H1 (cell line): ENCODE measurements around the gene ZNF548. TPM values are rescaled to one million over a fixed set of nuclear protein-coding genes. Genes with fewer than 3 reads are reported as not detected.

Source experiments
- CTCF ChIA-PET: fragments of 300-600 bp; sonication (Branson Sonifier 250); formaldehyde crosslinking; loops from one replicate; lab custom pipeline; 2021; ENCODE audit not compliant: partially characterized antibody; lab: Charles Lee
- POLR2A ChIA-PET: fragments of 300-600 bp; sonication (Branson Sonifier 250); formaldehyde crosslinking; loops from one replicate; lab custom pipeline; 2021; ENCODE audit warnings: inconsistent platforms; ENCODE audit not compliant: partially characterized antibody; lab: Charles Lee
- DNase-seq, 2 experiments: peaks; one replicate each; pipeline versions ENCODE4 v3.0.0 to v3.0.0-alpha.2; 2010 to 2022; ENCODE audit warnings: low spot score in 2 of 2, low read depth in 1 of 2, mixed read lengths in 1 of 2
- FAIRE-seq: peaks from 2 replicates; lab custom pipeline; 2011; peaks lifted over from hg19 to GRCh38; lab: Jason Lieb, UNC
- H2AFZ ChIP-seq: 2 replicates; pipeline ENCODE4 v1.8.1; 2012; ENCODE audit warnings: low read length, inconsistent platforms
- H2AK5ac ChIP-seq: 2 replicates; pipeline ENCODE4 v1.6.1; 2013; ENCODE audit warnings: low read depth, low read length
- H2BK120ac ChIP-seq: replicated peaks from 2 replicates; pipeline ENCODE3; 2013; ENCODE audit warnings: low read depth, low read length, inconsistent platforms
- H2BK12ac ChIP-seq: 2 replicates; pipeline ENCODE4 v1.6.1; 2013; ENCODE audit warnings: low read depth, low read length
- H2BK15ac ChIP-seq: 2 replicates; pipeline ENCODE4 v1.6.1; 2013; ENCODE audit warnings: low read length
- H2BK20ac ChIP-seq: 2 replicates; pipeline ENCODE4 v1.6.1; 2013; ENCODE audit warnings: low read length
- H2BK5ac ChIP-seq: 2 replicates; pipeline ENCODE4 v1.6.1; 2013; ENCODE audit warnings: low read depth, low read length
- H3K14ac ChIP-seq: 2 replicates; pipeline ENCODE4 v1.6.1; 2013; ENCODE audit warnings: inconsistent platforms; ENCODE audit not compliant: insufficient read length
- H3K18ac ChIP-seq: 2 replicates; pipeline ENCODE4 v1.6.1; 2013; ENCODE audit warnings: low read length; ENCODE audit errors: extremely low read depth
- H3K23ac ChIP-seq: 2 replicates; pipeline ENCODE4 v1.6.1; 2013; ENCODE audit warnings: inconsistent platforms; ENCODE audit not compliant: insufficient read length
- H3K23me2 ChIP-seq: 2 replicates; pipeline ENCODE4 v1.6.1; 2013; ENCODE audit warnings: low read depth, low read length
- H3K27ac ChIP-seq: 2 replicates; pipeline ENCODE4 v1.6.1; 2011; ENCODE audit warnings: low read depth, low read length, inconsistent platforms
- H3K27me3 ChIP-seq, 4 experiments: replicated peaks in 1 of 4; 1 replicate in 1 of 4; 2 replicates in 3 of 4; pipeline versions ENCODE4 v1.6.1 to v1.8.1; 2011 to 2013; ENCODE audit warnings: low read length in 3 of 4, mild to moderate bottlenecking in 3 of 4, inconsistent platforms in 2 of 4, mixed read lengths in 2 of 4, moderate library complexity in 1 of 4; ENCODE audit not compliant: control insufficient read depth in 3 of 4, insufficient read depth in 3 of 4; ENCODE audit errors: extremely low read depth in 1 of 4
- H3K36me3 ChIP-seq, 4 experiments: 2 replicates each; pipeline versions ENCODE4 v1.6.1 to v1.8.1; 2011 to 2013; ENCODE audit warnings: mild to moderate bottlenecking in 4 of 4, low read length in 3 of 4, moderate library complexity in 2 of 4, control low read depth in 1 of 4, inconsistent platforms in 1 of 4; ENCODE audit not compliant: insufficient read depth in 4 of 4, control insufficient read depth in 2 of 4
- H3K4ac ChIP-seq: replicated peaks from 2 replicates; pipeline ENCODE3; 2013; ENCODE audit warnings: low read length, low read depth, mixed read lengths, inconsistent platforms; ENCODE audit not compliant: insufficient read length
- H3K4me1 ChIP-seq, 4 experiments: replicated peaks in 1 of 4; 1 replicate in 1 of 4; 2 replicates in 3 of 4; pipeline versions ENCODE4 v1.6.1 to v1.8.1; 2011 to 2013; ENCODE audit warnings: low read length in 3 of 4, inconsistent platforms in 2 of 4, mixed read lengths in 1 of 4; ENCODE audit not compliant: insufficient read depth in 4 of 4, control insufficient read depth in 3 of 4
- H3K4me2 ChIP-seq, 2 experiments: 2 replicates each; pipeline versions ENCODE4 v1.6.1 to v1.8.1; 2011 to 2013; ENCODE audit warnings: low read depth in 2 of 2, low read length in 2 of 2, control low read depth in 1 of 2, inconsistent platforms in 1 of 2, mild to moderate bottlenecking in 1 of 2; ENCODE audit not compliant: insufficient read depth in 1 of 2
- H3K4me3 ChIP-seq, 4 experiments: fragments of 200-600, 300-600 bp in 1 of 4; sonication (generic), shearing (Covaris generic), sonication (Bioruptor Twin) in 1 of 4; 2 replicates each; pipeline versions ENCODE4 v1.5.1 to v1.8.1; 2011 to 2016; ENCODE audit warnings: low read length in 4 of 4, low read depth in 3 of 4, control low read depth in 2 of 4, inconsistent platforms in 2 of 4, mild to moderate bottlenecking in 2 of 4, mixed read lengths in 1 of 4, moderate library complexity in 1 of 4; ENCODE audit not compliant: insufficient read depth in 2 of 4; ENCODE audit errors: extremely low read depth in 1 of 4
- H3K56ac ChIP-seq: replicated peaks from 2 replicates; pipeline ENCODE3; 2013; ENCODE audit warnings: low read depth, mild to moderate bottlenecking, mixed read lengths, low read length, inconsistent platforms; ENCODE audit not compliant: insufficient read length
- H3K79me1 ChIP-seq: 2 replicates; pipeline ENCODE4 v1.6.1; 2013; ENCODE audit warnings: low read depth, low read length, control low read depth
- H3K79me2 ChIP-seq, 2 experiments: 2 replicates each; pipeline versions ENCODE4 v1.6.1 to v1.8.1; 2012 to 2013; ENCODE audit warnings: low read length in 2 of 2, mild to moderate bottlenecking in 2 of 2, inconsistent platforms in 1 of 2; ENCODE audit not compliant: insufficient read depth in 2 of 2, control insufficient read depth in 1 of 2
- H3K9ac ChIP-seq, 4 experiments: replicated peaks in 1 of 4; 1 replicate in 1 of 4; 2 replicates in 3 of 4; pipeline versions ENCODE4 v1.6.1 to v1.8.1; 2011 to 2013; ENCODE audit warnings: low read depth in 3 of 4, low read length in 3 of 4, control low read depth in 2 of 4, mild to moderate bottlenecking in 2 of 4, moderate library complexity in 2 of 4, inconsistent platforms in 1 of 4; ENCODE audit errors: extremely low read depth in 1 of 4
- H3K9me3 ChIP-seq, 2 experiments: 2 replicates each; pipeline versions ENCODE4 v1.6.1 to v1.8.1; 2012 to 2013; ENCODE audit warnings: mild to moderate bottlenecking in 2 of 2, moderate library complexity in 2 of 2, control low read depth in 1 of 2, inconsistent platforms in 1 of 2, low read depth in 1 of 2, low read length in 1 of 2, mixed read lengths in 1 of 2; ENCODE audit not compliant: insufficient read depth in 2 of 2
- H4K20me1 ChIP-seq, 2 experiments: replicated peaks in 1 of 2; 2 replicates each; pipeline versions ENCODE3 to v1.8.1; 2011 to 2013; ENCODE audit warnings: inconsistent platforms in 2 of 2, low read length in 2 of 2, mild to moderate bottlenecking in 1 of 2; ENCODE audit not compliant: insufficient read depth in 2 of 2, control insufficient read depth in 1 of 2
- H4K5ac ChIP-seq: 2 replicates; pipeline ENCODE4 v1.6.1; 2013; ENCODE audit warnings: low read length, low read depth, mixed read lengths, inconsistent platforms; ENCODE audit not compliant: insufficient read length
- H4K8ac ChIP-seq: 2 replicates; pipeline ENCODE4 v1.8.0; 2013; ENCODE audit warnings: mild to moderate bottlenecking, moderate library complexity, low read length, inconsistent platforms; ENCODE audit not compliant: insufficient read depth; ENCODE audit errors: extremely low read depth
- H4K91ac ChIP-seq: replicated peaks from 2 replicates; pipeline ENCODE3; 2013; ENCODE audit warnings: low read length, mixed read lengths, inconsistent platforms; ENCODE audit not compliant: insufficient read length
- CBX8 ChIP-seq: fragments of 300-800, 300-1000 bp; sonication (generic); IDR thresholded peaks from 2 replicates; pipeline ENCODE4 v1.7.1; 2016; ENCODE audit warnings: low read depth, low read length, borderline replicate concordance
- CEBPB ChIP-seq: IDR thresholded peaks from 2 replicates; pipeline ENCODE4 v1.6.1; 2012; ENCODE audit warnings: low read depth, low read length
- CREB1 ChIP-seq: IDR thresholded peaks from 2 replicates; pipeline ENCODE4 v1.6.1; 2012; ENCODE audit warnings: inconsistent platforms
- FOSL1 ChIP-seq: IDR thresholded peaks from 2 replicates; pipeline ENCODE4 v1.6.1; 2011; ENCODE audit warnings: mild to moderate bottlenecking, low read depth, low read length, moderate library complexity; ENCODE audit not compliant: insufficient read depth
- HDAC2 ChIP-seq, 2 experiments: fragments of 300-600 bp in 1 of 2; sonication (generic) in 1 of 2; IDR thresholded peaks; 2 replicates each; pipeline ENCODE4 v1.6.1; 2011 to 2012; ENCODE audit warnings: low read depth in 2 of 2, low read length in 2 of 2, mild to moderate bottlenecking in 2 of 2, moderate library complexity in 2 of 2, borderline replicate concordance in 1 of 2, inconsistent platforms in 1 of 2
- KDM1A ChIP-seq: fragments of 200-600, 300-600 bp; sonication (generic); IDR thresholded peaks from 2 replicates; pipeline ENCODE4 v1.7.1; 2016; ENCODE audit warnings: mild to moderate bottlenecking, low read length, borderline replicate concordance
- KDM4A ChIP-seq: IDR thresholded peaks from one replicate; pipeline ENCODE4 v1.7.1; 2012; ENCODE audit warnings: low read depth, mild to moderate bottlenecking, moderate library complexity, low read length, inconsistent platforms; ENCODE audit not compliant: severe bottlenecking
- RAD21 ChIP-seq, 2 experiments: IDR thresholded peaks in 1 of 2; conservative IDR thresholded peaks in 1 of 2; 2 replicates each; pipeline ENCODE4 v1.6.1; 2011; ENCODE audit warnings: low read depth in 2 of 2, low read length in 2 of 2, improper control_type of control experiment in 1 of 2, inconsistent platforms in 1 of 2, mild to moderate bottlenecking in 1 of 2, moderate library complexity in 1 of 2
- RBBP5 ChIP-seq: IDR thresholded peaks from 2 replicates; pipeline ENCODE4 v1.7.1; 2012; ENCODE audit warnings: low read depth, mild to moderate bottlenecking, inconsistent platforms, low read length, moderate library complexity, borderline replicate concordance
- SP2 ChIP-seq: IDR thresholded peaks from 2 replicates; pipeline ENCODE4 v1.6.1; 2012; ENCODE audit warnings: mild to moderate bottlenecking, low read length, inconsistent platforms
- SRF ChIP-seq: IDR thresholded peaks from 2 replicates; pipeline ENCODE4 v1.6.1; 2011; ENCODE audit warnings: mild to moderate bottlenecking, low read depth, low read length, moderate library complexity
- TAF1 ChIP-seq: IDR thresholded peaks from 2 replicates; pipeline ENCODE4 v1.6.1; 2011; ENCODE audit warnings: mild to moderate bottlenecking, low read depth, low read length
- TAF7 ChIP-seq: optimal IDR thresholded peaks from 2 replicates; pipeline ENCODE3; 2011; ENCODE audit warnings: low read depth, mild to moderate bottlenecking, inconsistent platforms, low read length, moderate library complexity, borderline replicate concordance
- TCF12 ChIP-seq: IDR thresholded peaks from 2 replicates; pipeline ENCODE4 v1.6.1; 2011; ENCODE audit warnings: low read depth, mild to moderate bottlenecking, low read length
- ZNF274 ChIP-seq: IDR thresholded peaks from 2 replicates; pipeline ENCODE4 v1.7.0; 2012; ENCODE audit warnings: low read length, borderline replicate concordance; ENCODE audit errors: extremely low read depth
- WGBS, 2 experiments: shearing (Covaris generic) in 1 of 2; methylation state at CpG; one replicate each; pipeline versions ENCODE4 v1.1.6 to v1.1.7; 2013 to 2015; ENCODE audit warnings: low lambda C conversion rate in 2 of 2, mixed read lengths in 2 of 2, inconsistent platforms in 1 of 2, low coverage in 1 of 2, missing lambda C conversion rate in 1 of 2; ENCODE audit not compliant: insufficient replicate concordance in 2 of 2, insufficient coverage in 1 of 2, insufficient read length in 1 of 2; ENCODE audit errors: extremely low coverage in 1 of 2, missing lambda C conversion rate in 1 of 2; 5-methylcytosine and 5-hydroxymethylcytosine counted together
- polyA plus RNA-seq, 7 experiments: library from polyadenylated mRNA; depleted of rRNA in 3 of 7; stranded (reverse) in 5 of 7; unstranded in 2 of 7; fragments of >200 nt in 5 of 7; fragments of 200-250 nt in 2 of 7; gene quantifications; 1 replicate in 5 of 7; 2 replicates in 1 of 7; 4 replicates in 1 of 7; pipeline versions ENCODE4 v1.2.1 to v1.2.3, GENCODE V29; 2011 to 2013; ENCODE audit warnings: missing spikeins in 2 of 7, mixed read lengths in 2 of 7
- total RNA-seq: library from RNA; stranded (reverse); fragmentation: NEBNext Ultra II Directional; extraction: Animal tissue kit (Norgen Biotek cat#: 25700); gene quantifications from 2 replicates; pipeline ENCODE4 v1.2.1, GENCODE V29; 2021

ZNF548 gene
- total and polyA plus RNA-seq, 2 of the 8 experiments (the other 6 are each of a cell fraction or from before 2014, with no cell fraction given) = 7.4 to 9.9 TPM

- DNase-seq = no peak
- H4K8ac ChIP-seq = no peak overlapping the region
- H3K4ac ChIP-seq = no peak overlapping the region
- no peaks in the 10 kb centered on the region for H3K23me2 ChIP-seq
- H3K18ac ChIP-seq = no peak overlapping the region
- no peak overlapping the region for H2BK120ac ChIP-seq
- H3K56ac ChIP-seq = no peak overlapping the region
- H4K91ac ChIP-seq = no peak overlapping the region
- no peaks in the 10 kb centered on the region for H3K27me3 ChIP-seq
- no peak for FAIRE-seq
- no peak overlapping the region for H2BK20ac ChIP-seq
- TF ChIP-seq CREB1 = no peak
- no peak for TF ChIP-seq TAF1
- TF ChIP-seq KDM4A = no peak
- TF ChIP-seq SRF = no peak
- no peak for TF ChIP-seq RBBP5
- no peak for TF ChIP-seq ZNF274
- no peak for TF ChIP-seq SP2
- no peak for TF ChIP-seq CBX8
- TF ChIP-seq FOSL1 = no peak
- no peak for TF ChIP-seq CEBPB
- no peak for TF ChIP-seq KDM1A
- TF ChIP-seq TAF7 = no peak
- TF ChIP-seq TCF12 = no peak
- no peak for TF ChIP-seq RAD21 (IDR thresholded peaks at IDR 0.05 in 1 of 2, conservative IDR thresholded peaks at IDR 0.05 in 1 of 2; ENCODE audit: low read depth in 2 of 2, low read length in 2 of 2)
- no peak for TF ChIP-seq HDAC2 (IDR thresholded peaks at IDR 0.05; ENCODE audit: borderline replicate concordance in 1 of 2, low read depth in 2 of 2, low read length in 2 of 2)
- TF ChIP-seq, all 59 proteins: peak for 0
- Histone ChIP-seq H3K79me1 (no peaks in the 10 kb centered on the region), H3K79me2 (no peaks in the 10 kb centered on the region), H2BK12ac (no peak overlapping the region), H3K4me3 (no peak overlapping the region), H3K9ac (no peak overlapping the region), H3K36me3 (peaks cover 0 to 32% (median 0%) of the 10 kb centered on the region in 4 experiments; a peak in 3 of 8 replicates), H3K4me1 (no peaks in the 10 kb centered on the region), H3K23ac (no peak overlapping the region), H2AK5ac (no peak overlapping the region), H2AFZ (no peak overlapping the region), H3K27ac (no peak overlapping the region), H3K14ac (no peak overlapping the region), H4K5ac (no peak overlapping the region), H3K4me2 (no peak overlapping the region), H2BK15ac (no peak overlapping the region), H3K9me3 (peaks cover 35 to 37% of the 10 kb centered on the region in 2 experiments), H4K20me1 (no peaks in the 10 kb centered on the region), H2BK5ac (no peak overlapping the region)
- WGBS, 2 experiments = 93% methylated on average over 6 of the region's 6 CpGs; no CpG with 5 or more reads in 1 of the 2 experiments
- ChIA-PET CTCF (no interaction called here), POLR2A (no interaction called here)
Measured at GRCh38 chr19:57374179-57374578, 15.5 kb upstream of the ZNF548 start.
